SHP77 (cell line): ENCODE measurements around the gene CFP.

Source experiments
- DNase-seq, 2 experiments: peaks; one replicate each; lab custom pipeline; 2025; lab: John Stamatoyannopoulos, UW

The CFP gene

DNA sequence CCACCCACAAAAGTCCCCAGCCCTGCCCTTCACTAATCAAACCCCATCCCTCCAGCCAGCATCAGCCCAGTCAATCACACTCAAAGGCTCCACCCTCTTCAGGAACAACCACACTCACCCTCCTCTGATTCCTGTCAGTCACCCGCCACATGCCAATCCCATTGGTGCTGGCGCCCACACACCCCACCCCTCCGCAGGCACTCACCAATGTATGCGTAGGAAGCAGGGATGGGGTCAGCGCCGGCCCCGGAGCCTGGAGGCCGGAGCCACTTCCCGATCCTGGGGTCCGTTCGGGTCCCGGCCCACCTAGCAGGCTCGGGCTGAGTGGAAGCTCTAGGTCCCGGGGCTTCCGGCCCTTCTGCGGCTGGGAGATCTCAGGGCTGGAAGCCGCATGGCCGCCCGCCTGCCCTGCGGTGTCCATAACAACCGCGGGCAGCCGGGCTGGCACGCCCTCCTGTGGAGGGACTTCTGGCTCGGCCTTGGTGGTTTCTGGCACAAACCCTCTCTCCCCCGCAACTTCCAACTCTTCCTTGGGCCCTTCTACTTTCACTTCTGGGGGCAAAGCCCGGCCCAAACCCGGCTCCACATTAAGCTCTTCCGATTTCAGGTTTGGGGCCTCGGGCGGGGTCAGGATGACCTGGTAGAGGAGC lies 7.9 kb upstream of the CFP start:
- no peak for DNase-seq

DNA sequence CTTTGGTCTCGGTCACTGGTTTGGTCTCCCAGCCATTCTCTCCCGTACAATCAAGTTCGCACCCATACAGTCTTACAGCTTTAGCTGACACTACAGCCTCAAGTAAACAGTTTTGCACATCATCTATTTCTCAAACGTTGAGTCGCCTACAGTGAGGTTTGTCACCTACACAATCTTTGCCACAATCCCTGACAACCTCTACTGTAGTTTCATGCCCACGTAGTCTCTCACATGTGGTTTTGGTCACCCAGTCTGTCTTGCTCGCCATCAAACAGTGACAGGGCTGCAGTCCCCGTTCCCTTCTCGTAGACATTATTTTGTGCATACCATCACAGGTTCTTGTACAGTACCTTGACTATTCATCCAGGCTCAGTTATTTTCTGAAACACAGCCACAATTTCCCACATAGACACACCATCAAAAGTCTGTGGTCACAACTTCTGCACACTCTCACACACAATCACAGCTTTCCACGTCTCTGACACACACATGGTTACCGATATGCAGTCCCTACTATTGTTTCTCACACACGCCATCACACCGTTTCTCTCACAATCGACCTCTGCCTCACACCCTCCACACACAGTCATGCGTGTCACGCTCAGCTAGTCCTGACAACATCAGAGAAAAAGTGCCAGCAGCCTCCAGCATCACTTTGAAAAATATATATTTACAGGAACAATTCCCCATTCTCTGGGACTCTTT lies 5.3 kb upstream of the CFP start:
- DNase-seq = no peak

DNA sequence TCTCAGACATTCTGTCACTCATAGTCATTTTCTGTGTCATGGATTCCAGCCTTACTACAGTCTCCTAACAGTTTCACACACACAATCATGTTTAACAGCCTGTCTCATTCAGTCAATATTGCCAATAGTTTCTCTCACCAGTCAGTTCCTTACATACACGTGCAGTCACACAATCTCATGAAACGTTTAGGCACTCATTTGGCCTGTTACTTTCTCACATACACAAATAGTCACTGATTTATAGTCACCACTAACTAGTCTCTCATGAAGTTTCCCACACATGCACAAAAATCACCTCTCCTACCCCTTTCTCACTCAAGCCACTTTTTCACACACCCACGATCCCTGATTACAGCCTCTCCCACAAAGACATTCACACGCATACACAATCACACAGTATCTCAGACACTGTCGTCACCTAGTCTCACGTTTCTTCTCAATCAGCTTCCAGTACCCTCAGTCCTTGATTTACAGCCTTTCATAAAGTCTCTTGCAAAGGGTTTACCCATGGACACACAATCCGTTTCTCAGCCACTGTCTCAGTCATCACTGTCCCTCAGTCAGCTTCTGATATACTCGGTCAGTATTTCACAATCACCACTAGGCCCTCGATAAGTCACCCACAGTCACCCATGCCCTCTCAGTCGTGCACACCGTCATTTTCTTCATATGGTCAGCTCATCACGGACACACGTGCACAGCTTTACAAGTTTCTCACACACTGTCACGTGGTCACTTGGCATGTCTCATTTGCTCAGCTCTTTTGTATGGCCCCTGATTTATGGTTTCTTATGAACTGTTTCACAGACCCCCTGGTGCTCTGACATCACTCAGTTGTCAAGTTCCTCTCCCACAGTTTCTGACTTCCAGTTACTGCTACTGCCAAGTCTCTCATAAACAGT lies 4.2 kb upstream of the CFP start:
- DNase-seq = no peak

DNA sequence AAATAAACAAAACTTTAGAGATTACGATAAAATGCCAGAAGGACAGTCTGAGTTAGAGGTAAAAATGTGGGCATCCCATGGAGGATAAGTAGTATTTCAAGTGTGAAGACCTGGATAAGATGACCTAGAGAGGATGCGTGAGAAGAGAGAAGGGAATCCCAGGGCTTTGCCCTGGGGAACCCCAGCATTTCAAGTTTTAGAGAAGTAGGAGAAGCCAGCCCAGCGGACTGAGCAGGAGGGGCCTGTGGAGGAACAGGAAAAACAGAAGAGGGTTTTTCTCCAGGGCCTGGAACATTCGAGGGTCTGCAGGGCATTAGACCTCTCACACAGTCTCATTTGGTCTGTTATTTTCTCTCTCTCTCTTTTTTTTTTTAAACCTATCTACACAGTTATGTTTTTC lies 2.9 kb upstream of the CFP start:
- no peak for DNase-seq

DNA sequence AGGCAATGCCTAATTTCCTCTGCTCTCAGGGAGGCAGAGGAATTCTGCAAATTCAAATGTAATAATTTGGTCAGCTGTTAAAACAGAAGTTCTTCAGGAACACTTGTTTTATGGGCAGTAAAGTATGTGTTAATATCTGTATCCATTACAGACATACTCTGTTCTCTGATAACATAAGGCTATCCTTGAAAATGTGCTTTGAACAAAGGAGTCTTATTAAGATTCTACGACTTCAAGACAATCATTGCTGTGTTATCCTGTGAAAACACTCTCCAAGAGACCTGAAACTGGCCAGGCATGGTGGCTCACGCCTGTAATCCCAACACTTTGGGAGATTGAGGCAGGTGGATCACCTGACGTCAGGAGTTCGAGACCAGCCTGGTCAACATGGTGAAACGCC lies 1.9 kb upstream of the CFP start:
- no peak for DNase-seq

DNA sequence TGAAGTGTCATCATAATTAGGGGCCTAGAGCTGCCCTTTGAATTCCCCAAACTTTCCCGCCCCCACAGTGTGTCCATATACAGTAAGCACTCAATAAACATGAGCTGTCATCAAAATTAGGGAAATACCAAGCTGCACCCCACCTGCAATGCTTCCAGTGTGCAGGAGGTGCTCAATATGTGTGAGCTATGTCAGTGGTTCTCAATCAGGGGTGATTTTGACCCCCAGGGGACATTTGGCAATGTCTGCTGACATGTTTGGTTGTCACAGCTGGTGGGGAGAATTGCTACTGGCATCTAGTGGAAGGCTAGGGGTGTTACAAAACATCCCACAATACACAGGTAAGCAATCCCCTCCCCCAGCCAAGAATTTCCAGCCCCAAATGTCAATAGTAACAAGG lies 748 bp downstream of the CFP start:
- DNase-seq = no peak

DNA sequence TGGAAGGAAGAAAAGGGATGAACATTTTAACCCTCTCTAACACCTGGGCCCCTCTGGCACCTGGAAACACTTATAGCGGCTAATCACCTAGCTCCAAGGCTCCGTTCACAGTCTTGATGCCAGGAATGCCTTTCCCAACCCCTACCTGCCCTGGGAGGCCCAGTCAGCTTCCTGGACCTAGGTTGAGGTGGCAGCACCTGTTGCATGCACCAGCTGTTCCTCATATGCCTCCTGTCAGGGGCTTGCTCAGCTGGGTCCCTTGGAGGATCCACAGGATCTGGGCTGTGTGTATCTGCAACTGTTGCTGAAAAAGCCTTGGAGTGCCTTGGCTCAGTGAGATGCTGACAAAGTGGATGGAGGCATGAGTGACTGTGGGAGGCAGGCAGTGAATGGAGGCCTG lies 4.4 kb downstream of the CFP start:
- no peak for DNase-seq

DNA sequence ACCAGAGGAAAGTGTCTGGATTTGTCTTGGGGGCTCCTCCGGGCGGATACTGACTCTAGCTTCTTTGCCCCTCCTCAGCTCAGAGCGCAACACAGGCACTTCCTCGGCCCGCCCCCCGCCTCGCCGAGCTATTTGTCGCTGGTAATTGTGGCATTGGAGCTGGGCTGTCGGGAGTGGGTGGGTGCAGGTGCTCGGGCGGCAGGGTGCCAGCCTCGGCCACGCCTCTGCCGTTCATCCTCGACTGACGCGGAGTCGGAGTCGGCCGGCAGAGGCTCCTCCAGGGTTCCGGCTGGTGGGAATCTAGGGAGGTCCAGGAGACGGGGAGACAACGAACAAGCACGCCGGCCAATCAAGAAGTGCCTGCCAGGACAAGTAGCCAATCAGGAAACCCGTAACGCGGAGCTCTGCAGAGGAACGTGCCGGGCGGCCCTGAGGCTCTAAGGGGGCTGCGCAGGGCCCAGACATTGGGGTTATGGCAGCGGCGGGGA lies 6.1 kb downstream of the CFP start:
- DNase-seq = peak; percentile 84 to 92

DNA sequence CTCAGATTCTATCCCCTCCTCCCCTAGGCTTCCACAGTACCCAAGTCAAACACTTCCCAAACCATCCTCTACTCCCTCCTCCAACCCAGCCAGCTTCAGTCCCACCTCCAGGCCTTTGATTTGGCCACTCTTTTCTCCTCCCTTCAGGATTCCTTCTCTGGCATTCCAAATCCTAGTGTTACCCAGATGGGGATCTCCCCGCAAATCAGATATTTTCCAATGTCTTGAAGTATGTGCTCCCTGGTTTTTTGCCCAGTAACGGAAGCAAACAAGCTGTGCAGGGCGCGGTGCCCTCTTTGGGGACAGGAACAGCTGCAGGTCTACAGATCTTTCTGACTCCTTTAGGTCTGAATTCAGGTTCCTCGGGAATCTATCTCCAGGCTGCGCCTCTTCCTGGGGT lies 7.9 kb downstream of the CFP start:
- DNase-seq = no peak

DNA sequence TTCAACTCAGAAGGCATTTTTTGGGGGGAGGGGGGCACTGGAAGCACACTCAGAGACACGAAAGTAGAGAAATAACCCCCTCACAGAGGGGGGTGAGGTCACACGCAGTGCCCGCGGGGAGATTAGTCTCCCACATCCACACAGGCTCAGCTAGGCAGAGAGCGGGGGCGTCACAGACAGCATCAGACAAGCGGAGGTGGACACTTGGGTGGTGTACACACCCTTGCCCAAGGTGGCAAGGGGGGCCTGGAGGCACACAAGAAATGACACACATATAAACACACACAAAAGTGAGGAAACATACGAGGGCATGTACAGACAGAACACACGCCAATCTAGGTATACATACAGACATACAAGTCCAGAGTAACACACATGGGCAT lies 9.4 kb downstream of the CFP start:
- DNase-seq = no peak

DNA sequence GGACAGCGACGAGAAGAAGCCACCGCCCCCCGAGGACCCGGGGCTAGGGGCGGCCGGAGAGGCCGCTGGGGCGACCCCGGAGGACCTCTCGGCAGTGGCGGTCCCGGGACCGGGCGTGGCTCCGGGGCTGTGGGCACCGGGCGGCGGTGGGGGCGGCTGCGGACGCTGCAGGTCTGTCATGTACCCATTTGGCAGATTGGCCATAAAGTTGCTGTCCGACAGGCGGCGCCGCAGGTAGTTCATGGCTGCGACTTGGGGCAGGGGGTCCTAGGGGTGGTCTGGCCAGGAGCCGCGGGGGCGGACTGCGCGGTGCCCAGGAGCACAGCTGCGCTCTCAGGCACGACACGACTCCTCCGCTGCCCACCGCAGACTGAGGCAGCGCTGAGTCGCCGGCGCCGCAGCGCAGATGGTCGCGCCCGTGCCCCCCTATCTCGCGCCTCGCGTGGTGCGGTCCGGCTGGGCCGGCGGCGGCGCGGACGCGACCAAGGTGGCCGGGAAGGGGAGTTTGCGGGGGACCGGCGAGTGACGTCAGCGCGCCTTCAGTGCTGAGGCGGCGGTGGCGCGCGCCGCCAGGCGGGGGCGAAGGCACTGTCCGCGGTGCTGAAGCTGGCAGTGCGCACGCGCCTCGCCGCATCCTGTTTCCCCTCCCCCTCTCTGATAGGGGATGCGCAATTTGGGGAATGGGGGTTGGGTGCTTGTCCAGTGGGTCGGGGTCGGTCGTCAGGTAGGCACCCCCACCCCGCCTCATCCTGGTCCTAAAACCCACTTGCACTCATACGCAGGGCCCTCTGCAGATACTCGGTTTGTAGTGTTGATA lies 10.0 kb downstream of the CFP start, which contains the start of gene SYN1:
Gene SYN1 (minus strand): TSS at position 372 of the 817 bp plus-strand sequence. CDS start 129 bp downstream, at position 243.
- peak; percentile 28 to 62 for DNase-seq

DNA sequence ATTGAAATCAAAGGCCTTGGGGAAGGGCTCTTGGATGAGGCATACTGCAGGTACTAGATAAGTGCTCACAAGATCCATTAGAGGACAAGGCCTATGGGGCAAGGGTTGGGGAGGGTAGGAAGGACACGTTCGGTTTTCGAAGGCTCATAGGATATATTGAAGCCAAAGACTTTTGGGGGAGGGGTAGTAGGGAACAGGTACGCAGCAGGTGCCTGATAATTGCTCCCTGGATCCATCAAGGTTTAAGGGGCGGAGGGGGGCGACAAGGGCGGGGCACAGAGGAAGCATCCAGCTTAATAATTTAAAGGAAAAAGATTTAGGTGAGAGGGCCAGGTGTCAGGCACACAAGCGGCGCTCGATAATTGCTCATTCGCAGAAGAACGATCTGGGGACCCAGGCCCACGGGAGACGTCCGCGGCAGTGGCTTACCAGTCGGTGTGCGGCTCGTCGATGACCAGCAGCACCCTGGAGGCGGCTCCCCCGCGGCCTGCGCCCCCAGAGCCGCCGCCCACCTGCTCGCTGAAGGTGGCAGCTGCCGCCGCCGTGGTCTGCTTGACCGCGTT lies 10.7 kb downstream of the CFP start:
- DNase-seq = no peak

DNA sequence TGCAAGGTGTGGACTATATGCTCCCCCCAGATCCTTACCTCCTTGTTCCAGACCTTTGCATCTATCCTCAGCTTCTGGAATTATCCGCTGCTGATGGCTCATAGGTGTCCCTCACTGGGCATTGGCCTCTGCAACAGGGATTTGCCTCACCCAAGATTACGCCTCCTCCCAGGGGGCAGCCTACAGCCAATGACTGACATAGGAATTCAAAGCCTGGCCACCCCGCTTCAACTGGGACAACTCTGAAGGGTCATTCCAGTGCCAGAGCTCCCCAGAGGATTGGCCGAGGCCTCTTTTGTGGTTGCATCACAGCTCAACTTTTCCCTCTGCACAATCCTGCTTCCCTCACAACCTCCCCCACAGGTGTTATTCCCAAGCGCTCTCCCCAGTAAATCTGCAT lies 15.1 kb downstream of the CFP start:
- DNase-seq = no peak

DNA sequence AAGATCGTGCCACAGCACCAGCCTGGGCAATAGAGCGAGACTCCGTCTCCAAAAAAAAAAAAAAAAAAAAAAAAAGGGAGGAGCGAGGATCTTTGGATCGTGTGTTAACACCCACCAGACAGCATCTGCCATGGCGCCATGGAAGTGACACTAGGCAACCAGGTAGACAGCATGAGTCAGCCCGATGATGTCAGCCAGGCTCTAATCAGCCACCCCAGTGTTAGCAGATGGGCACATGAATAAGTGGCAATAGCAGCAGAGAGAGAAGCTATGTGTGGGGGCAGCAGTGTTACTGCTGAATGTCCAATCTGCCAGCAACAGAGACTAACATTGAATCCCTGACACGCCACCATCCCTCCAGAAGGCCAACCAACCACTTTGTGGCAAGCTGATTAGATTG lies 16.6 kb downstream of the CFP start:
- no peak for DNase-seq

DNA sequence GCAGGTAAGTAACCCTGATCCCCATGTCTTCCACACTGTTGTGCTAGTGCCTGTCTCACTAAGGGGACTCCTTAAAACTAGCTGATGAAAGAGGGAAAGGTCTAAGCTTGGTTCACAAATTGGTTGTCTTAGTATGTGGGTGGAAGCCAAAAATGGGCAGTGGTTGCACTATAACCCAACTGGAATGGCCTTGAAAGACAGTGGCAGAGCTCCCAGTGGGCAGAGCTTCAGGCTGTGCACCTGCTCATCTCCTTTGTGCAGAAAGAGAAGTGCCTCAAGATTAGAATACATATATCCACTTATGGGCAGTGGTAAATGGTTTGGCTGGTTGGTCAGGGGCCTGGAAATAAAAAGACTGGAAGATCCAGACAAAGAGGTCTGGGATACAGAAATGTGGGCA lies 17.3 kb downstream of the CFP start:
- DNase-seq = no peak

DNA sequence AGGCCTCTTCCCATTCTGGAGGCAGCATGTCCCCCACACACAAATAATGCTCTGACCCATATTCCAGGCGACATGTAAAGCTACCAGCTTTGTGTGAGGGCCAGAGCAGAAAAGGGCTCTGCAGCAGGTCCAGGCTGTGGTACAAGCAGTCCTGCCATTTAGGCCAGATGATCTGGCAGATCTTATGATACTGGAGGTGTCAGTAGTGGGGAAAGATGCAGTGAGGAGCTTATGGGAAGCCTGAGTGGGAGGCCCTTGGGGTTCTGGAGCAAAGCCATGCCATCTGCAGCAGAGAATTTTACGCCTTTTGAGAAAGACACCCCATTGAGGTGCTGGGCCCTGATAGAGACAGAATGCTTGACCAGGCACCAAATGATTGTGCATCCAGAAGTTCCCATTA lies 17.8 kb downstream of the CFP start:
- no peak for DNase-seq

DNA sequence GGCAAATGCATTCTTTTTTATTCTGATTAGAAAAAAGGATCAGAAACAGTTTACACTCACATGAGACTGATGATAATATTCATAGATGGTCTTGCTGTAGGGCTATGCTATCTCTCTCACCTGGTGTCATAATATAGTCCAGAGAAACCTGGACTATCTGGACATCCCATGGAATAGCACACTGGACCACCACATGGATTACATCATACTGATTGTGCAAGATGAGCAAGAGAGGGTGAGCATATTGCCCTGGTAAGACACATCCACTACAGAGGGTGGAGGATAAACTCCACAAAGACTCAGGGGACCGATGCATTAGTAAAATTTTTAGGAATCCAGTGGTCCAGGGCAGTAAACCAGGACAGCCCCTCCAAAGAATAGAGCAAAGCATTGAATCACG lies 18.2 kb downstream of the CFP start:
- DNase-seq = no peak

DNA sequence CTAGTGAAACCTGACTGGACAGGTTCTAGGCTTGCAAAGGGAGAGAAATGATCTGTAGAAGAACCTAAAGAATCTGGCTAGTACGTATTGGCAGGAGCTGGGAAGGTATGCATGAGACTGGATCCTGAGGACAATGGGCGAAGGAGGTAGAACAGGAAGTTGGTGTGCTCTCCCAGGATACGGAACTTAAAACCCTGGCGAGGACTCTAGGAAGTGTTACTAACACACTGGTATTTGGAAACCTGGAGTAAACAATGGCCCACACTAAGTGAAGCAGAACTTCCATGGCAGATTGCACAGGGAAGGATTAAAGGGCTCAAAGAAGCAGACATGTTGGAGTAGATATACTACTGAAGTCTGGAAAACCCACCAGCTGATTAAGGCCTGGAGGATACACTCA lies 19.2 kb downstream of the CFP start:
- DNase-seq = no peak

DNA sequence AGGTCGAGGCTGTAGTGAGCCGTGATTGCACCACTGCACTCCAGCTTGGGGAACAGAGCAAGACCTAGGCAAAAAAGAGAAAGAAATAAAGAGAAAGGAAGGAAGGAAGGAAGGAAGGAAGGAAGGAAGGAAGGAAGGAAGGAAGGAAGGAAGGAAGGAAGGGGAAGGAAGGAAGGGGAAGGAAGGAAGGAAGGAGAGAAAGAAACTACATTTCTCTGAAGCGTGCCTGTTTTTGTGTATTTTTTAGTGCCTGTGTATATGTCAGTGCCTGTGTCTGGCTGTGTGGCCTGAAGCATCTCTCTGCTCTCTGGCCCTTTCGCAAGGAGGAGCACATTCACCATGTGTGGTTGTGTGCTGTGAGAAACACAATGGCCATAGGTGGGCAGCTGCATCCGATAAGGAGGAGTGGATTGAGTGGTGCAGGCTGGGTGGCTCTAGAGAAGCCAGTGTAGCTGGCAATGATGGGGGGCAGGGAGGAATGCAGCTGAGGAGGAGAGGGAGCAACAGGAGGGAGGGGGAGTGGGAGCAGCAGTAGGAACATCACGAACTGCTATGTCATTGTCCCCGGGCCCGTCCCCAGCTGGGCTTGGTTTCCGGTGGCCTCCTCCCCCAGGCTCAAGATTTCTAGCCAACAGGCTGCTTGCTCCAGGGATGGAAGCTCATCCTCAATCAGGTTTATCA lies 21.5 kb downstream of the CFP start:
- DNase-seq = no peak

DNA sequence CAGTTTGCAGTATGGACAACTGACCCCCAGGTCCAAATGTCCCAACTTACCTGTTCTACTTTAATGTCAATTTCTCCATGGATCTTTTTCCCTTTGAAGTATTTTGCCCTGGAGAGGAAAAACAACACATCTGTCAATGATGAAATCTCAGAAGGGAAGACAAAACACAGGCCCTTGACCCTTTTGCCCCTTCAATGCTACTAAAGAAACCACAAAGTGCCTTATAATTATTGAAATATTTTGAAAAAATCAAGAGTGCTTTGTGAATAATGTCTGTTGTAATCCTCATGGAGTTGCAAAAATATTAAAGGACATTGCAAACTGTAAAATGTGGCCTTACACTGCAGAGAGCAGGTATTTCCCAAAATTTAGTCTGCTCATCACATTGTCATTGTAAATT lies 22.6 kb downstream of the CFP start:
- no peak for DNase-seq

DNA sequence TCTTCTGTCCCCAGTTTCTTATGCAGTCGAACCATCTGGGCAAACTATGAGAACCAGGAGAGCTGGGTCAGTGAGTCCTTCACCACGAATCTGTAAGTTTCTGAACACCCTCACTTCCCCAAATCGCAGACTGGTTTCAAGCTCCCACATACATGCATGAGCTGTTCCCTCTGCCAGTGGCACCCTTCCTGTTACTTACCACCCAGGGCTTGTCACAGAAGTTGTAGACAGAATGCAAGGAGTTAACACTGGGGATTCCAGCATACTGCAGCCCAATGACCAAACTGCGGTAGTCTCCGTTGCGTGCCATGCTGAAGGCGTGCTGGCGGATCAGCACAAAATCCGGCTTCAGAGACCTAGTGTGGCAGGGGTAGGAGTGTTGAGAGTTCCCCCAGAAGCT lies 24.7 kb downstream of the CFP start:
- DNase-seq = no peak
